ENCODE data around the gene ZNF839.

ZNF839 gene

GRCh38 chr14:102344084-102344483 is 24.5 kb downstream of the ZNF839 start:
- Histone ChIP-seq H2AFZ (ENCODE audit: low read length) (no peak overlapping the region), H3K27me3 (replicated peaks; ENCODE audit: insufficient read depth, low read length) (no peaks in the 10 kb centered on the region), H3K4me3 (ENCODE audit: low read length) (no peak overlapping the region), H3K79me2 (ENCODE audit: low read length) (no peaks in the 10 kb centered on the region), H3K27ac (ENCODE audit: low read length) (no peak overlapping the region), H4K20me1 (ENCODE audit: insufficient read depth, low read length) (no peaks in the 10 kb centered on the region), H3F3A (ENCODE audit: insufficient read depth, low read length) (no peaks in the 10 kb centered on the region), H3K9me3 (replicated peaks; ENCODE audit: insufficient read depth, low read length) (no peaks in the 10 kb centered on the region), H3K36me3 (replicated peaks; ENCODE audit: insufficient read depth, low read length) (no peaks in the 10 kb centered on the region), H3K4me1 (ENCODE audit: low read length) (no peaks in the 10 kb centered on the region), H3K9me2 (replicated peaks; ENCODE audit: insufficient read depth, low read length) (no peaks in the 10 kb centered on the region), H3K9ac (ENCODE audit: low read length) (no peak overlapping the region), H3K4me2 (ENCODE audit: low read depth, low read length) (no peak overlapping the region)
- TF ChIP-seq EZH2 (optimal IDR thresholded peaks at IDR 0.05; ENCODE audit: low read depth, low read length) (no peak), CTCF (IDR thresholded peaks at IDR 0.05; ENCODE audit: low read length) (no peak)
- no peak for DNase-seq

GRCh38 chr14:102344485-102344884 is 24.9 kb downstream of the ZNF839 start:
- H3K9ac ChIP-seq (ENCODE audit: low read length), result no peak overlapping the region
- H3K27ac ChIP-seq (ENCODE audit: low read length), result no peak overlapping the region
- H3K4me2 ChIP-seq (ENCODE audit: low read depth, low read length), result no peak overlapping the region
- H4K20me1 ChIP-seq (ENCODE audit: insufficient read depth, low read length), result no peaks in the 10 kb centered on the region
- TF ChIP-seq EZH2phosphoT487 (IDR thresholded peaks at IDR 0.05; ENCODE audit: low read length) (no peak), CTCF (IDR thresholded peaks at IDR 0.05; ENCODE audit: low read length) (no peak), EZH2 (optimal IDR thresholded peaks at IDR 0.05; ENCODE audit: low read depth, low read length) (no peak)
- no peak for DNase-seq
- H3K4me3 ChIP-seq (ENCODE audit: low read length), result no peak overlapping the region
- H3K36me3 ChIP-seq (replicated peaks; ENCODE audit: insufficient read depth, low read length), result no peaks in the 10 kb centered on the region
- H3K27me3 ChIP-seq (replicated peaks; ENCODE audit: insufficient read depth, low read length), result no peaks in the 10 kb centered on the region
- H3F3A ChIP-seq (ENCODE audit: insufficient read depth, low read length), result no peaks in the 10 kb centered on the region
- no peaks in the 10 kb centered on the region for H3K4me1 ChIP-seq (ENCODE audit: low read length)
- H3K9me2 ChIP-seq (replicated peaks; ENCODE audit: insufficient read depth, low read length), result no peaks in the 10 kb centered on the region
- H3K9me3 ChIP-seq (replicated peaks; ENCODE audit: insufficient read depth, low read length), result no peaks in the 10 kb centered on the region
- no peak overlapping the region for H2AFZ ChIP-seq (ENCODE audit: low read length)
- H3K79me2 ChIP-seq (ENCODE audit: low read length), result no peaks in the 10 kb centered on the region

- Histone ChIP-seq H3K4me1 (ENCODE audit: low read length) (no peaks in the 10 kb centered on the region), H3K9me2 (replicated peaks; ENCODE audit: insufficient read depth, low read length) (no peaks in the 10 kb centered on the region), H3F3A (ENCODE audit: insufficient read depth, low read length) (no peaks in the 10 kb centered on the region), H3K4me3 (ENCODE audit: low read length) (no peak overlapping the region), H3K9me3 (replicated peaks; ENCODE audit: insufficient read depth, low read length) (no peaks in the 10 kb centered on the region), H3K4me2 (ENCODE audit: low read depth, low read length) (no peak overlapping the region), H3K27ac (ENCODE audit: low read length) (no peak overlapping the region), H3K36me3 (replicated peaks; ENCODE audit: insufficient read depth, low read length) (no peaks in the 10 kb centered on the region), H2AFZ (ENCODE audit: low read length) (no peak overlapping the region), H3K9ac (ENCODE audit: low read length) (no peak overlapping the region), H3K79me2 (ENCODE audit: low read length) (no peaks in the 10 kb centered on the region), H4K20me1 (ENCODE audit: insufficient read depth, low read length) (no peaks in the 10 kb centered on the region), H3K27me3 (replicated peaks; ENCODE audit: insufficient read depth, low read length) (no peaks in the 10 kb centered on the region)
- no peak for TF ChIP-seq CTCF (IDR thresholded peaks at IDR 0.05; ENCODE audit: low read length)
- TF ChIP-seq EZH2phosphoT487 (IDR thresholded peaks at IDR 0.05; ENCODE audit: low read length), result no peak
- no peak for TF ChIP-seq EZH2 (optimal IDR thresholded peaks at IDR 0.05; ENCODE audit: low read depth, low read length)
- DNase-seq, result no peak
Measured at GRCh38 chr14:102345232-102345631, 25.7 kb downstream of the ZNF839 start.
